GM23338 (cell line): ENCODE measurements around the gene AMELX.

Experiments
- CREB1 ChIP-seq: fragments of 250-450 bp; sonication (Bioruptor Pico); IDR thresholded peaks from 2 replicates; pipeline ENCODE4 v1.5.0; 2020; ENCODE audit warnings: low read depth, mild to moderate bottlenecking, moderate library complexity
- ETS1 ChIP-seq: IDR thresholded peaks from 2 replicates; pipeline ENCODE4 v1.6.1; 2016; ENCODE audit warnings: antibody characterized with exemption
- EZH2 ChIP-seq: fragments of 200-600 bp; sonication (generic); IDR thresholded peaks from one replicate; pipeline ENCODE4 v1.8.0; 2017; ENCODE audit warnings: antibody characterized with exemption, mild to moderate bottlenecking, low read depth; ENCODE audit not compliant: unreplicated experiment
- EZH2phosphoT487 ChIP-seq: fragments of 200-600 bp; sonication (generic); IDR thresholded peaks from one replicate; pipeline ENCODE4 v1.8.1; 2018; ENCODE audit warnings: antibody characterized with exemption; ENCODE audit not compliant: unreplicated experiment
- JUNB ChIP-seq: IDR thresholded peaks from one replicate; pipeline ENCODE4 v1.6.1; 2016; ENCODE audit warnings: antibody characterized with exemption; ENCODE audit not compliant: unreplicated experiment
- NANOG ChIP-seq: IDR thresholded peaks from 2 replicates; pipeline ENCODE4 v1.6.1; 2016; ENCODE audit warnings: antibody characterized with exemption, borderline replicate concordance
- POLR2AphosphoS5 ChIP-seq: IDR thresholded peaks from 2 replicates; pipeline ENCODE4 v1.6.1; 2016; ENCODE audit warnings: antibody characterized with exemption, low read depth
- REST ChIP-seq: IDR thresholded peaks from one replicate; pipeline ENCODE4 v1.6.1; 2018; ENCODE audit warnings: antibody characterized with exemption; ENCODE audit not compliant: unreplicated experiment
- STAT1 ChIP-seq: IDR thresholded peaks from one replicate; pipeline ENCODE4 v1.6.1; 2016; ENCODE audit warnings: antibody characterized with exemption; ENCODE audit not compliant: unreplicated experiment
- ZNF114 ChIP-seq: fragments of 250-450 bp; sonication (Bioruptor Pico); IDR thresholded peaks from 2 replicates; pipeline ENCODE4 v1.5.0; 2020; ENCODE audit warnings: mild to moderate bottlenecking, moderate library complexity
- TF ChIP-seq, protein P1 (sequence below), 2 experiments: fragments of 200-600 bp in 1 of 2; sonication (generic) in 1 of 2; conservative IDR thresholded peaks; 2 replicates each; pipeline versions ENCODE4 v1.5.1 to v1.6.1; 2016 to 2017; ENCODE audit warnings: antibody characterized with exemption in 2 of 2, low read depth in 2 of 2, mild to moderate bottlenecking in 2 of 2, moderate library complexity in 1 of 2

DNA sequence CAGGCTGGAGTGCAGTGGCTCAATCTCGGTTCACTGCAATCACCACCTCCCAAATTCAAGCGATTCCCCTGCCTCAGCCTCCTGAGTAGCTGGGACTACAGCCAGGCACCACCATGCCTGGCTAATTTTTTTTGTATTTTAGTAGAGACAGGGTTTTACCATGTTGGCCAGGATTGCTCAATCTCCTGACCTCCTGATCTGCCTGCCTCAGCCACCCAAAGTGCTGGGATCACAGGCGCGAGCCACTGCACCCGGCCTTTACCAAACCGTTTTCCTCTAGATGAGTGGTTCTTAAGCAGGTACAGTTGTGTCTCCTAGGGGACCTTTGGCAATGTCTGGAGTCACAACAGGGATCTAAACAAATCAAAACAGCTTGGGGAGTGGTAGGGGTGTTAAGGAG, 11.6 kb downstream of the AMELX start:
- TF ChIP-seq, protein P1, sequence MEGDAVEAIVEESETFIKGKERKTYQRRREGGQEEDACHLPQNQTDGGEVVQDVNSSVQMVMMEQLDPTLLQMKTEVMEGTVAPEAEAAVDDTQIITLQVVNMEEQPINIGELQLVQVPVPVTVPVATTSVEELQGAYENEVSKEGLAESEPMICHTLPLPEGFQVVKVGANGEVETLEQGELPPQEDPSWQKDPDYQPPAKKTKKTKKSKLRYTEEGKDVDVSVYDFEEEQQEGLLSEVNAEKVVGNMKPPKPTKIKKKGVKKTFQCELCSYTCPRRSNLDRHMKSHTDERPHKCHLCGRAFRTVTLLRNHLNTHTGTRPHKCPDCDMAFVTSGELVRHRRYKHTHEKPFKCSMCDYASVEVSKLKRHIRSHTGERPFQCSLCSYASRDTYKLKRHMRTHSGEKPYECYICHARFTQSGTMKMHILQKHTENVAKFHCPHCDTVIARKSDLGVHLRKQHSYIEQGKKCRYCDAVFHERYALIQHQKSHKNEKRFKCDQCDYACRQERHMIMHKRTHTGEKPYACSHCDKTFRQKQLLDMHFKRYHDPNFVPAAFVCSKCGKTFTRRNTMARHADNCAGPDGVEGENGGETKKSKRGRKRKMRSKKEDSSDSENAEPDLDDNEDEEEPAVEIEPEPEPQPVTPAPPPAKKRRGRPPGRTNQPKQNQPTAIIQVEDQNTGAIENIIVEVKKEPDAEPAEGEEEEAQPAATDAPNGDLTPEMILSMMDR (conservative IDR thresholded peaks at IDR 0.05; ENCODE audit: low read depth in 2 of 2) = no peak
- TF ChIP-seq CREB1 (CRISPR knock-in tag) (no peak), EZH2 (no peak), REST (no peak), STAT1 (no peak), POLR2AphosphoS5 (no peak), EZH2phosphoT487 (no peak), ZNF114 (CRISPR knock-in tag) (no peak), JUNB (no peak), NANOG (no peak), ETS1 (no peak)
